GM18868 (cell line): ENCODE data around the gene LRRC10.

Experiments
- ATAC-seq: cut with Tn5 transposase; IDR thresholded peaks from one replicate; pipeline ENCODE4 v1.9.1; 2021; ENCODE audit warnings: mild to moderate bottlenecking, moderate library complexity; ENCODE audit not compliant: unreplicated experiment

LRRC10 gene

GRCh38 chr12:69570545-69571399 is 39.9 kb downstream of the LRRC10 start:
- ATAC-seq = peak; percentile 88

- ATAC-seq = no peak
Observed at GRCh38 chr12:69570000-69570516, 40.6 kb downstream of the LRRC10 start.

- ATAC-seq = no peak
Observed at GRCh38 chr12:69569236-69569635, 41.5 kb downstream of the LRRC10 start.

GRCh38 chr12:69566603-69567002 is 44.1 kb downstream of the LRRC10 start:
- no peak for ATAC-seq

- no peak for ATAC-seq
Observed at GRCh38 chr12:69563166-69563762, 47.4 kb downstream of the LRRC10 start.
